ENCODE data around the gene PSMB10. TPM values are rescaled to one million over a fixed set of nuclear protein-coding genes. Genes with fewer than 3 reads are reported as not detected.

PSMB10 gene
- total RNA-seq, 4 donors from 2014 or later: 13.5 to 31.2 (median 16.3) TPM

GRCh38 chr16:67951485-67951884 lies 14.8 kb upstream of the PSMB10 start:
- Histone ChIP-seq H3K36me3 (peaks cover 88% of the 10 kb centered on the region), H3K27me3 (no peaks in the 10 kb centered on the region), H3K4me1 (peaks cover 14% of the 10 kb centered on the region), H3K4me3 (no peak overlapping the region), H3K27ac (no peak overlapping the region), H3K9me3 (no peaks in the 10 kb centered on the region)
- no peak for DNase-seq (ENCODE audit: low spot score in 2 of 2)
- TF ChIP-seq POLR2AphosphoS5 (IDR thresholded peaks at IDR 0.05): no peak
- TF ChIP-seq POLR2A (IDR thresholded peaks at IDR 0.05): no peak
- TF ChIP-seq EP300 (IDR thresholded peaks at IDR 0.05): no peak
- no peak for TF ChIP-seq CTCF (IDR thresholded peaks at IDR 0.05)
- 80% methylated on average over 1 of the region's 12 CpGs for WGBS

GRCh38 chr16:67950335-67950843 lies 13.7 kb upstream of the PSMB10 start:
- peaks cover 93% of the 10 kb centered on the region for H3K36me3 ChIP-seq

GRCh38 chr16:67949645-67950044 lies 13.0 kb upstream of the PSMB10 start:
- H3K27ac ChIP-seq: no peak overlapping the region
- H3K9me3 ChIP-seq: no peaks in the 10 kb centered on the region
- no peak overlapping the region for H3K4me3 ChIP-seq
- WGBS: 89% methylated on average over 11 of the region's 11 CpGs
- TF ChIP-seq POLR2AphosphoS5 (IDR thresholded peaks at IDR 0.05) (no peak), EP300 (IDR thresholded peaks at IDR 0.05) (no peak), POLR2A (IDR thresholded peaks at IDR 0.05) (no peak), CTCF (IDR thresholded peaks at IDR 0.05) (no peak)
- peaks cover 25% of the 10 kb centered on the region for H3K4me1 ChIP-seq
- no peaks in the 10 kb centered on the region for H3K27me3 ChIP-seq
- DNase-seq (ENCODE audit: low spot score in 2 of 2): no peak
- peaks cover 93% of the 10 kb centered on the region for H3K36me3 ChIP-seq

More at GRCh38 chr16:67950335-67950843, 13.7 kb upstream of the PSMB10 start:
- 83% methylated on average over 15 of the region's 16 CpGs for WGBS
- no peak overlapping the region for H3K27ac ChIP-seq
- no peaks in the 10 kb centered on the region for H3K27me3 ChIP-seq
- H3K9me3 ChIP-seq: no peaks in the 10 kb centered on the region
- H3K4me3 ChIP-seq: no peak overlapping the region
- TF ChIP-seq EP300 (IDR thresholded peaks at IDR 0.05): no peak
- TF ChIP-seq POLR2AphosphoS5 (IDR thresholded peaks at IDR 0.05): no peak
- TF ChIP-seq POLR2A (IDR thresholded peaks at IDR 0.05): no peak
- no peak for TF ChIP-seq CTCF (IDR thresholded peaks at IDR 0.05)
- no peak for DNase-seq (ENCODE audit: low spot score in 2 of 2)
- H3K4me1 ChIP-seq: peaks cover 18% of the 10 kb centered on the region

GRCh38 chr16:67948015-67948414 lies 11.4 kb upstream of the PSMB10 start:
- Histone ChIP-seq H3K9me3 (no peaks in the 10 kb centered on the region), H3K36me3 (peaks cover 94% of the 10 kb centered on the region), H3K4me3 (no peak overlapping the region), H3K4me1 (peaks cover 41% of the 10 kb centered on the region), H3K27me3 (no peaks in the 10 kb centered on the region), H3K27ac (no peak overlapping the region)
- TF ChIP-seq CTCF (IDR thresholded peaks at IDR 0.05) (no peak), POLR2AphosphoS5 (IDR thresholded peaks at IDR 0.05) (no peak), EP300 (IDR thresholded peaks at IDR 0.05) (no peak), POLR2A (IDR thresholded peaks at IDR 0.05) (no peak)
- 40% methylated on average over 8 of the region's 15 CpGs for WGBS
- no peak for DNase-seq (ENCODE audit: low spot score in 2 of 2)

GRCh38 chr16:67946966-67947558 lies 10.4 kb upstream of the PSMB10 start:
- no peak overlapping the region for H3K4me3 ChIP-seq
- peaks cover 50% of the 10 kb centered on the region for H3K4me1 ChIP-seq
- peaks cover 97% of the 10 kb centered on the region for H3K36me3 ChIP-seq
- 98% methylated on average over 10 of the region's 28 CpGs for WGBS
- DNase-seq (ENCODE audit: low spot score in 2 of 2): no peak
- H3K27me3 ChIP-seq: no peaks in the 10 kb centered on the region
- no peaks in the 10 kb centered on the region for H3K9me3 ChIP-seq
- no peak overlapping the region for H3K27ac ChIP-seq
- no peak for TF ChIP-seq POLR2AphosphoS5 (IDR thresholded peaks at IDR 0.05)
- no peak for TF ChIP-seq EP300 (IDR thresholded peaks at IDR 0.05)
- TF ChIP-seq CTCF (IDR thresholded peaks at IDR 0.05): no peak
- no peak for TF ChIP-seq POLR2A (IDR thresholded peaks at IDR 0.05)

All from suprapubic skin (tissue), 4 donors.